SK-N-SH treated with all-trans-retinoic acid at 6 μM for 48 hours (cell line): ENCODE measurements around the gene STRA6.

Experiments used
- ATAC-seq: fragments of 200-7000 bp; cut with Tn5 transposase; 3 replicates; pipeline ENCODE4 v1.9.1; 2020; ENCODE audit warnings: mild to moderate bottlenecking, moderate library complexity
- ARNTL ChIP-seq: fragments of 450-650 bp; formaldehyde crosslinking; IDR thresholded peaks from 2 replicates; pipeline ENCODE4 v1.5.0; 2020; ENCODE audit warnings: low read depth, mild to moderate bottlenecking, moderate library complexity, borderline replicate concordance
- BACH2 ChIP-seq: fragments of 250-450 bp; sonication (Bioruptor Pico); IDR thresholded peaks from 2 replicates; pipeline ENCODE4 v1.9.0; 2021; ENCODE audit warnings: mild to moderate bottlenecking, borderline replicate concordance
- CSDC2 ChIP-seq: fragments of 250-450 bp; sonication (Bioruptor Pico); IDR thresholded peaks from 2 replicates; pipeline ENCODE4 v1.5.0; 2020; ENCODE audit warnings: mild to moderate bottlenecking, moderate library complexity
- ESRRG ChIP-seq: fragments of 250-450 bp; sonication (Bioruptor Pico); IDR thresholded peaks from 2 replicates; pipeline ENCODE4 v1.6.1; 2021; ENCODE audit warnings: mild to moderate bottlenecking
- GLIS3 ChIP-seq: fragments of 250-450 bp; sonication (Bioruptor Pico); IDR thresholded peaks from 2 replicates; pipeline ENCODE4 v1.5.0; 2020; ENCODE audit warnings: mild to moderate bottlenecking, moderate library complexity
- ISL1 ChIP-seq: fragments of 250-450 bp; sonication (Bioruptor Pico); IDR thresholded peaks from 2 replicates; pipeline ENCODE4 v2.1.2; 2022; ENCODE audit warnings: mild to moderate bottlenecking, moderate library complexity
- OSR1 ChIP-seq: fragments of 250-450 bp; sonication (Bioruptor Pico); IDR thresholded peaks from 2 replicates; pipeline ENCODE4 v1.8.0; 2022; ENCODE audit warnings: moderate library complexity, mild to moderate bottlenecking, inconsistent platforms
- POU6F1 ChIP-seq: fragments of 250-450 bp; sonication (Bioruptor Pico); IDR thresholded peaks from 2 replicates; pipeline ENCODE4 v1.8.0; 2021; ENCODE audit warnings: low read depth, mild to moderate bottlenecking, moderate library complexity, borderline replicate concordance
- PPARA ChIP-seq: fragments of 250-450 bp; sonication (Bioruptor Pico); IDR thresholded peaks from 2 replicates; pipeline ENCODE4 v1.5.0; 2020; ENCODE audit warnings: mild to moderate bottlenecking, borderline replicate concordance
- RARB ChIP-seq: fragments of 250-450 bp; sonication (Bioruptor Pico); IDR thresholded peaks from 2 replicates; pipeline ENCODE4 v1.8.0; 2021; ENCODE audit warnings: mild to moderate bottlenecking, moderate library complexity
- SNAI2 ChIP-seq: fragments of 250-450 bp; sonication (Bioruptor Pico); IDR thresholded peaks from 2 replicates; pipeline ENCODE4 v1.5.0; 2020; ENCODE audit warnings: mild to moderate bottlenecking, moderate library complexity
- TCF4 ChIP-seq: fragments of 250-450 bp; sonication (Bioruptor Pico); IDR thresholded peaks from 2 replicates; pipeline ENCODE4 v1.8.0; 2021; ENCODE audit warnings: mild to moderate bottlenecking, moderate library complexity, borderline replicate concordance
- TOX ChIP-seq: fragments of 250-450 bp; sonication (Bioruptor Pico); IDR thresholded peaks from 2 replicates; pipeline ENCODE4 v1.8.0; 2021; ENCODE audit warnings: mild to moderate bottlenecking, moderate library complexity, borderline replicate concordance
- TSHZ2 ChIP-seq: fragments of 250-450 bp; sonication (Bioruptor Pico); IDR thresholded peaks from 2 replicates; pipeline ENCODE4 v1.5.0; 2020; ENCODE audit warnings: mild to moderate bottlenecking, moderate library complexity
- ZC3H10 ChIP-seq: fragments of 250-450 bp; sonication (Bioruptor Pico); IDR thresholded peaks from 2 replicates; pipeline ENCODE4 v1.5.1; 2021; ENCODE audit warnings: mild to moderate bottlenecking, moderate library complexity
- ZFP3 ChIP-seq: fragments of 250-450 bp; sonication (Bioruptor Pico); IDR thresholded peaks from 2 replicates; pipeline ENCODE4 v1.5.0; 2020; ENCODE audit warnings: mild to moderate bottlenecking, moderate library complexity
- ZFP30 ChIP-seq: fragments of 450-650 bp; formaldehyde crosslinking; IDR thresholded peaks from 2 replicates; pipeline ENCODE4 v1.5.0; 2022; ENCODE audit warnings: mild to moderate bottlenecking, moderate library complexity
- ZNF565 ChIP-seq: fragments of 450-650 bp; formaldehyde crosslinking; conservative IDR thresholded peaks from 2 replicates; pipeline ENCODE4 v1.5.0; 2020; ENCODE audit warnings: low read depth, mild to moderate bottlenecking, moderate library complexity
- ZNF70 ChIP-seq: fragments of 450-650 bp; formaldehyde crosslinking; IDR thresholded peaks from 2 replicates; pipeline ENCODE4 v1.5.0; 2020; ENCODE audit warnings: mild to moderate bottlenecking, moderate library complexity
- ZNF8 ChIP-seq: fragments of 450-650 bp; formaldehyde crosslinking; IDR thresholded peaks from 2 replicates; pipeline ENCODE4 v1.5.0; 2020; ENCODE audit warnings: mild to moderate bottlenecking, moderate library complexity
- TF ChIP-seq, protein P1 (sequence below): fragments of 250-450 bp; sonication (Bioruptor Pico); IDR thresholded peaks from 2 replicates; pipeline ENCODE4 v1.8.0; 2020; ENCODE audit warnings: mild to moderate bottlenecking, moderate library complexity, borderline replicate concordance
- TF ChIP-seq, protein P2 (sequence below): fragments of 250-450 bp; sonication (Bioruptor Pico); IDR thresholded peaks from 2 replicates; pipeline ENCODE4 v1.5.1; 2021; ENCODE audit warnings: mild to moderate bottlenecking, moderate library complexity

The STRA6 gene

GRCh38 chr15:74209997-74210671, 7.5 kb upstream of the STRA6 start (continued):
- TF ChIP-seq, protein P1, sequence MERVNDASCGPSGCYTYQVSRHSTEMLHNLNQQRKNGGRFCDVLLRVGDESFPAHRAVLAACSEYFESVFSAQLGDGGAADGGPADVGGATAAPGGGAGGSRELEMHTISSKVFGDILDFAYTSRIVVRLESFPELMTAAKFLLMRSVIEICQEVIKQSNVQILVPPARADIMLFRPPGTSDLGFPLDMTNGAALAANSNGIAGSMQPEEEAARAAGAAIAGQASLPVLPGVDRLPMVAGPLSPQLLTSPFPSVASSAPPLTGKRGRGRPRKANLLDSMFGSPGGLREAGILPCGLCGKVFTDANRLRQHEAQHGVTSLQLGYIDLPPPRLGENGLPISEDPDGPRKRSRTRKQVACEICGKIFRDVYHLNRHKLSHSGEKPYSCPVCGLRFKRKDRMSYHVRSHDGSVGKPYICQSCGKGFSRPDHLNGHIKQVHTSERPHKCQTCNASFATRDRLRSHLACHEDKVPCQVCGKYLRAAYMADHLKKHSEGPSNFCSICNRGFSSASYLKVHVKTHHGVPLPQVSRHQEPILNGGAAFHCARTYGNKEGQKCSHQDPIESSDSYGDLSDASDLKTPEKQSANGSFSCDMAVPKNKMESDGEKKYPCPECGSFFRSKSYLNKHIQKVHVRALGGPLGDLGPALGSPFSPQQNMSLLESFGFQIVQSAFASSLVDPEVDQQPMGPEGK (CRISPR knock-in tag): peak; percentile 81; the same call in 1 of the 2 replicates
- no peak for TF ChIP-seq ARNTL (CRISPR knock-in tag)
- no peak for TF ChIP-seq TCF4 (CRISPR knock-in tag)

GRCh38 chr15:74209560-74209958, 7.0 kb upstream of the STRA6 start:
- peak; percentile 12 for ATAC-seq
- no peak for TF ChIP-seq ARNTL (CRISPR knock-in tag)
- no peak for TF ChIP-seq ZNF70 (CRISPR knock-in tag)
- no peak for TF ChIP-seq ZFP3
- TF ChIP-seq ESRRG (CRISPR knock-in tag): no peak
- TF ChIP-seq, protein P2, sequence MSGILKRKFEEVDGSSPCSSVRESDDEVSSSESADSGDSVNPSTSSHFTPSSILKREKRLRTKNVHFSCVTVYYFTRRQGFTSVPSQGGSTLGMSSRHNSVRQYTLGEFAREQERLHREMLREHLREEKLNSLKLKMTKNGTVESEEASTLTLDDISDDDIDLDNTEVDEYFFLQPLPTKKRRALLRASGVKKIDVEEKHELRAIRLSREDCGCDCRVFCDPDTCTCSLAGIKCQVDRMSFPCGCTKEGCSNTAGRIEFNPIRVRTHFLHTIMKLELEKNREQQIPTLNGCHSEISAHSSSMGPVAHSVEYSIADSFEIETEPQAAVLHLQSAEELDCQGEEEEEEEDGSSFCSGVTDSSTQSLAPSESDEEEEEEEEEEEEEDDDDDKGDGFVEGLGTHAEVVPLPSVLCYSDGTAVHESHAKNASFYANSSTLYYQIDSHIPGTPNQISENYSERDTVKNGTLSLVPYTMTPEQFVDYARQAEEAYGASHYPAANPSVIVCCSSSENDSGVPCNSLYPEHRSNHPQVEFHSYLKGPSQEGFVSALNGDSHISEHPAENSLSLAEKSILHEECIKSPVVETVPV (CRISPR knock-in tag): no peak
- no peak for TF ChIP-seq TOX
- no peak for TF ChIP-seq ISL1 (CRISPR knock-in tag)
- no peak for TF ChIP-seq ZFP30 (CRISPR knock-in tag)
- no peak for TF ChIP-seq PPARA (CRISPR knock-in tag)
- TF ChIP-seq TSHZ2: no peak
- TF ChIP-seq, protein P1 (CRISPR knock-in tag): no peak
- no peak for TF ChIP-seq ZNF565 (CRISPR knock-in tag)

DNA sequence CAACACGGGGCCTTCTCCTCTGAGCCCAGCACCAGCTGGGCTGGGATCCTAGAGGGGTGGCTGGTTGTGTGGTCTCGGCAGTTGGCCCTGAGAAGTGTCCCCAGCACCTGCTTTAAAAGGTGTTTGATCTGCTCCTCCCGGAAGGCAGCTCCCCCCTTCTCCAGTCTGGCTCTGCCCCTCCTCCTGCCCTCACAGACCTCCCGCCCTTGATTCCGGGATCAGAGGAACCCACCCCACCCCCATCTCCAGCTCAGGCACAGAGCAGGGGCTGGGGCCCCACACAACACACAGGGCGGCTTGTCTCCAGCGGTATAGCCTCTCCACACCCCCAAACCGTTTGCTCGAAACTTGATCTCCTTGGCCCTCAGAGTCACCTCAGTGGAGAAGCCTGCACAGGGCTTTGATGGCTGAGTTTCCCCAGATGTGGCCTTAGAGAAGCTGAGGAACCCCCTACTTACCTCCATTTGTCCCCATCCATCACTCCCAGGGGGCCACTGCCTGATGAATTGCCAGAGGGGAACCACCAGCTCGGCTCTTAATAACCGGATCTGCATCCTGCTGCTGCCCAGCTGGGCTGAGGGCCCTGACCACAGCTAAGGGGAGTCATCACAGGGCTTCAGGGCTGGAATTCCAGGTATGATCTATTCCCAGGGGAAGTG, 6.4 kb upstream of the STRA6 start:
- TF ChIP-seq POU6F1 (CRISPR knock-in tag) (no peak), ZFP3 (no peak), TCF4 (CRISPR knock-in tag) (no peak), ZNF8 (CRISPR knock-in tag) (no peak), ZNF565 (CRISPR knock-in tag) (no peak), ARNTL (CRISPR knock-in tag) (no peak), BACH2 (CRISPR knock-in tag) (no peak), GLIS3 (no peak), CSDC2 (CRISPR knock-in tag) (no peak), OSR1 (CRISPR knock-in tag) (no peak), SNAI2 (CRISPR knock-in tag) (no peak), ISL1 (CRISPR knock-in tag) (no peak), PPARA (CRISPR knock-in tag) (no peak), ESRRG (CRISPR knock-in tag) (no peak), ZC3H10 (CRISPR knock-in tag) (no peak), RARB (no peak), ZFP30 (CRISPR knock-in tag) (no peak), ZNF70 (CRISPR knock-in tag) (no peak; the same call in 1 of the 2 replicates)
- TF ChIP-seq, protein P1 (CRISPR knock-in tag): no peak
- ATAC-seq: peak; percentile 67
